GM19438 (cell line): ENCODE data around the gene MAPRE3.
"Not testable (repeated sequence)": the region's sequence is repeated elsewhere in the genome, so short reads cannot be mapped to it uniquely, and the experiment has no call there.

ENCODE experiments used
- ATAC-seq: cut with Tn5 transposase; IDR thresholded peaks from one replicate; pipeline ENCODE4 v1.9.1; 2021; ENCODE audit warnings: low read depth; ENCODE audit not compliant: unreplicated experiment

The MAPRE3 gene

GRCh38 chr2:26970244-26970927, at the start of gene MAPRE3:
TSS of gene MAPRE3 (plus strand) at chr2:26970637. CDS start at chr2:27022219, 51,582 bp downstream.
- ATAC-seq, result peak; percentile 74

DNA sequence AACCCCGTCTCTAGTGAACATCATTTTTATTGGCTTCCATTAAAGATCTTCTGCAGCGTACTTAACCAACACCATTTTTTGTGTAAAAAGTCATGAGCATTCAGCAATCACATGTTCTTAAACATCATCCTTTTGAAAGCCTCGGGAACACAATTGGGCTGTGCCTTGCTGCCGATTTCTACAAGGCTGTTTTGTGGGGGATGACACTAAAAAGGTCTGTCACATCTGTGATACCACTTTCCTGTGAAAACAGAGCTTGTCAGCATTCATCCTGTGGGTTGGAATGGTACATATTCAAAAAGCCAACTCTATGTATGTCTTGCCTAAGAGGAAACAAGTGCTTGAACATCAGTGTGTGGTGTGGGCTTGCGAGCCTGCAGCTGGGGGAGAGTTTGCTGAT, 49.1 kb upstream of the MAPRE3 start:
- no peak for ATAC-seq

DNA sequence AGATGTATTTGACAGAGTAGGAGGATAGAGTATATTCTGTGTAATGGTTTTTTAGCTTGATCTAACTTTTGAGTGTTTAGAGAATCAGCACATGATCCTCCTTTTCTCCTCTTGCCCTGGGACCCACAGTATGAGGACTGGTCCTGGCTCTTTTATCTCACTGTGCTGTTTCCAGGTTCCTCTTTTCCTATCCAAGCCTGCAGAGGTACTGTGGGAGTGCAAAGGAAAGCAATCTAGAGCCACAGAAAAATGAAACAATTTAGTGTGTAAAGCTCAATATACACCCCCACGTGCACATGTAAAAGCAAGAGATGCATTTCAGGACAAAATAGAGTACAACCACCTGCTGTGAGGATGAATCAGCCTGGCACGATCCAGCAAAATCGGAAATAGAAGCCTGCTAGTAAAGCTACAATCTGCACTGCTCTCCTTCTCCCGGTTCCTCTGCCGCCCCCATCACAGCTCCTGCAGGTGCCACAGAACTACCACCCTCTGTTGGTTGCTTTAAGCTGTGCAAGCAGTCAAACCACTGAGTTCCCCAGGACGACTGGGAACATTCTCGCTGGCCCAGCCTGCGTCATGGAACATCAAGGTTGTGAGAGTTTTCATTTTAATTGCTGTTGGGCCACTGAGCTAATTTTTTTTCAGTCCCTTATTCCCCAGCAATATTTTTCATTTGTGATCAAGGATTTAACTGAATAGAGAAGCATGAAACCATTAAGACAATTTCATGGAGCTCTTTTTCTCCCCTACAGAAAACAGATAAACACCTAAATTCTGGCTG, 47.8 kb upstream of the MAPRE3 start:
- ATAC-seq, result no peak

DNA sequence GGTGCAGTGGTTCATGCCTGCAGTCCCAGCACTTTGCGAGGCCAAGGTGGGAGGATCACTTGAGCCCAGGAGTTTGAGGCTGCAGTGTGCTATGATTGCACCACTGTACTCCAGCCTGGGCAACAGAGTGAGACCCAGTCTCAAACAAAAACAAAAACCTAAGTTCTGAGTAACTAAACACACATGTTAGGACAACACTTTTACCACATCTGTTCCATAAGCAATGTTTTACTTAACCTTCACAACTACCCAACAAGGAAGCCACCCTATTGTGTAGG, 47.3 kb upstream of the MAPRE3 start:
- ATAC-seq, result not testable (repeated sequence)

DNA sequence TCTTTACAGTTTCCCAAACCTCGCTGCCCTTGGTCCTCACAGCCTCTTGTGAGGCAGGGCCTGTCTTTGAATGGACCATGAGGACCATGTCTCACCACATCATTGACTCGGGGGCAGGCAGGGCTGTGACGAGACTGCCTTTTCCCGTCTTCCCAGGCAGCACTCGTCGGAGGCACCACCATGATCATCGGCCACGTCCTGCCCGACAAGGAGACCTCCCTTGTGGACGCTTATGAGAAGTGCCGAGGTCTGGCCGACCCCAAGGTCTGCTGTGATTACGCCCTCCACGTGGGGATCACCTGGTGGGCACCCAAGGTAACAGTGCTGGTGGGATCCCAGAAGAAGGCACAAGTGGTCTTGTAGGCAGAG, 45.7 kb upstream of the MAPRE3 start:
- no peak for ATAC-seq

- ATAC-seq, result no peak
These were observed 45.2 kb upstream of the MAPRE3 start for GRCh38 chr2:26925100-26925791.

DNA sequence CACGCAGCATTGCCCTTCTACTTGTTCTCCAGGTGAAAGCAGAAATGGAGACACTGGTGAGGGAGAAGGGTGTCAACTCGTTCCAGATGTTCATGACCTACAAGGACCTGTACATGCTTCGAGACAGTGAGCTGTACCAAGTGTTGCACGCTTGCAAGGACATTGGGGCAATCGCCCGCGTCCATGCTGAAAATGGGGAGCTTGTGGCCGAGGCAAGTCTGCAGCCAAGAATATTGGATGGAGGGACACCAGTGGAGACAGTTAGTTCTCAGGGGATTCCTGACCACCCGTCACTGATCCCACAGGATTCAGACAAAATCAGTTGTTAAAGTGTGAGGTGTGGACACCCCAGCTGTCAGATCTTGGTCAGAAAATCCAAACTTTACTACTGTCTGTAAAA, 43.2 kb upstream of the MAPRE3 start:
- ATAC-seq, result no peak

DNA sequence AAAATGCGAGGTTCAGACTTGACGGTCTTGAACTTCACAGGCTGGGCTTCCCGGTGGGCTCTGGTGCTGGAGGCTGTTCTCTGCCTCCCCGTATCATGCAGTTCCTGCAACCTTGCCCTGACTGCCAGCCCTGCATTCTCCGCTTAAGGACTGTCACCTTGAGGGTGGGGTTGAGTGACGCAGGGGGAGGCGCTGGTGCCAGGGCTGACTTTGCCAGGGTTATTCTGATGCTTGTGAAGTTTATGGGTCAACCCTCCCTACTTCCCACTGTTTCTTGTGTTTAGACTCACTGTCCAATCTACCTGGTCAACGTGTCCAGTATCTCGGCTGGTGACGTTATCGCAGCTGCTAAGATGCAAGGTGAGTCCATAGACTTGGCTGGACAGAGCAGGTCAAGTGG, 37.5 kb upstream of the MAPRE3 start:
- ATAC-seq, result no peak

GRCh38 chr2:26933431-26934334, 36.8 kb upstream of the MAPRE3 start:
- no peak for ATAC-seq

- no peak for ATAC-seq
These were observed 36.1 kb upstream of the MAPRE3 start for GRCh38 chr2:26934335-26934724.

- ATAC-seq, result no peak
These were observed 35.5 kb upstream of the MAPRE3 start for GRCh38 chr2:26934985-26935384.

- no peak for ATAC-seq
These were observed 33.6 kb upstream of the MAPRE3 start for GRCh38 chr2:26936855-26937254.

GRCh38 chr2:26938399-26939118, 31.9 kb upstream of the MAPRE3 start:
- ATAC-seq, result no peak

DNA sequence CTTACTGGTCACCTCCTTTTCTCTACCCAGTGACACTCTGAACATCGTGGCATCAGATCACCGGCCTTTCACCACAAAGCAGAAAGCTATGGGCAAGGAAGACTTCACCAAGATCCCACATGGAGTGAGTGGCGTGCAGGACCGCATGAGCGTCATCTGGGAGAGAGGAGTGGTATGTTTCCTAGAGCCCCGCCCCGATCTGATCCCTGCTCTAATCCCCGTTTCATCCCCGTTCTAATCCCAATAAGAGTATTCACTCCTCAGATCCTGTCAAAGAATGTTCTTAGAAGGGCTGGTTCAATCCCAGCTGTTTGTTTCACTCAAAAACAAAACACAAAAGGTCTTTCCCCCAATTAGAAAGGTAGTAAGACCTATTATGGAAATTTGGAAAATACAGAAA, 30.4 kb upstream of the MAPRE3 start:
- ATAC-seq, result no peak

- no peak for ATAC-seq
These were observed 29.0 kb upstream of the MAPRE3 start for GRCh38 chr2:26941486-26941885.

DNA sequence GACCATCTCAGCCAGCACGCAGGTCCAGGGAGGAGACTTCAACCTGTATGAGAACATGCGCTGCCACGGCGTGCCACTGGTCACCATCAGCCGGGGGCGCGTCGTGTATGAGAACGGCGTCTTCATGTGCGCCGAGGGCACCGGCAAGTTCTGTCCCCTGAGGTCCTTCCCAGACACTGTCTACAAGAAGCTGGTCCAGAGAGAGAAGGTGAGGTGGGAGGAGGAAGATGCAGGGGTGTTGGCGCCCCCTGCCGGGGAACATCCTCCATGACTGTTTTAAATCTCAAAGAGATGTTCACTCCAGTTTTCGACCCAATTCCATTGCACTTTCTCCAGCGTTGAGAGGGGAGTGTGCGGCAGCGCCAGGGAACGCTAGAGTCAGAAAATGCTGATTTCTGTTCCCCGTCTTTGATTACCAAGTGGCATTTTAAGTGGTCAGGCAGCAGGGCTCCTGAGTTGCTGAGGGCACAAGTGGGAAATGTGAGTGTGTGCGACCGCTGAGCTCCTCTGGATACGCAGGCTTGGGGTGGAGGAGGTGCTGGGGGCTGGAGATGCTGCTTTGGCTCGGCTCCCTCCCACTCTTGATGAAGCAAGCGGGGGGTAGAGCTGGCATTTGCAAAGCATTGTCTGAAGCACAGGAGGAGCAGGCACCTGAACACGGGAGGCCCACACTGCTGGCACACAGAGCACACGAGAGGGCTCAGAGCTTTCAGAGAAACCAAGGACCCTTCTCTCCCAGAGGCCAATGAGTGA, 27.7 kb upstream of the MAPRE3 start:
- ATAC-seq, result no peak

- no peak for ATAC-seq
These were observed 24.3 kb upstream of the MAPRE3 start for GRCh38 chr2:26945991-26946750.

DNA sequence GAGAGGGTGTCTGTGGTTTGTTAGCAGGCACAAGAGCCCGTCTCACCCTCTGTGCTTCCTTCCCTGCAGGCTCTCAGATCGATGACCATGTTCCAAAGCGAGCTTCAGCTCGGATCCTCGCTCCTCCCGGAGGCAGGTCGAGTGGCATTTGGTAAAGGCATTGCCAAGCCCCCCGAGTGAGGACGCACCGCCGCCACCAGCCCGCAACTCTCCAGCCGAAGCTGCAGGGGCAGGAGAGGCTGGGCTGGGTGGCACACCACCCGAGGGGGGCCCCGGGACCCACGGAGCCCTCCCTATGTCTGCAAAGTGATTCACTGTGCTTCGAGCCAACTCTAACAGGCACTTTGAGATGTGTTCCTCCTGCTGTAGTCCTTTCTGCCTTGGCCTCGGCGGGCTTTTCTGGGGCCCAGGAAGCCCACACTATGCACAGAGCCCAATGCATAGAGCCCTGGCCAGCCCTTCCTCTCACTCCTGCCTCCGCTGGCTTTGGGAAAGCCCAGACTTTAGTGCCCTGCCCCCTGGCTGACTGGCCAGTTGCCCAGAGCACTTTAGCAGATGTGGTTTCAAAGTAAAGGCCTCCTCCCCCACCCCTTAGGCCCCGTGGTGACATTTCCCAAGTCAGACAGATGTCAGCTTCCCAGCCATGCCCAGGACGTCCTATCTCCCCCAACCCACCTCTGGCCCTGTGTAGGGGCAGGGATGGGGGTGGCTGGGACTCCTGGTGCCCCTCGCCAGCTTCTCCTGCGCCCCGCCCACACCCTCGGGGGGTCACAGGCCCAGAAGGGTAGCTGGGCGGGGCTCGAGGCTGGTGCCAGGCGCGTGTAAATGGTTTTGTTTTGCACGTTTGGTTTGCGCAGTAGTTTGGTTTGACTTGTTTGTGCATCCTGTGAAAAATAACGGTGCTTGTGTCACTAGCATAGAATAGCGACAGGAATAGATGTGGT, 23.3 kb upstream of the MAPRE3 start:
- ATAC-seq, result no peak
